GM23338 (cell line): ENCODE data around the gene MRTFA. TPM values are rescaled to one million over a fixed set of nuclear protein-coding genes. Genes with fewer than 3 reads are reported as not detected.

Source experiments
- ATAC-seq: fragments of 200-7000 bp; cut with Tn5 transposase; 3 replicates; pipeline ENCODE4 v1.9.1; 2020
- DNase-seq: peaks from one replicate; pipeline ENCODE4 v3.0.0-alpha.2; 2015; ENCODE audit warnings: low spot score
- H2AFZ ChIP-seq: fragments of 200-600 bp; sonication (generic); 2 replicates; pipeline ENCODE4 v1.8.0; 2016; ENCODE audit warnings: antibody characterized with exemption, mild to moderate bottlenecking, moderate library complexity
- H3F3A ChIP-seq: fragments of 200-600 bp; sonication (generic); replicated peaks from 2 replicates; pipeline ENCODE4 v1.8.0; 2017; ENCODE audit warnings: antibody characterized with exemption, mixed run types, low read depth
- H3K27ac ChIP-seq: fragments of 200-600 bp; sonication (generic); 2 replicates; pipeline ENCODE4 v1.6.1; 2016; ENCODE audit warnings: low read depth
- H3K27me3 ChIP-seq: fragments of 200-600 bp; sonication (generic); 2 replicates; pipeline ENCODE4 v1.8.0; 2016; ENCODE audit warnings: mild to moderate bottlenecking, mixed run types, moderate library complexity; ENCODE audit not compliant: insufficient read depth
- H3K36me3 ChIP-seq: fragments of 200-600 bp; sonication (generic); 2 replicates; pipeline ENCODE4 v1.8.0; 2016; ENCODE audit warnings: mild to moderate bottlenecking; ENCODE audit not compliant: insufficient read depth
- H3K4me1 ChIP-seq: fragments of 200-600 bp; sonication (generic); 2 replicates; pipeline ENCODE4 v1.8.0; 2016; ENCODE audit warnings: mild to moderate bottlenecking, moderate library complexity; ENCODE audit not compliant: insufficient read depth
- H3K4me2 ChIP-seq: fragments of 200-600 bp; sonication (generic); 2 replicates; pipeline ENCODE4 v1.7.1; 2017; ENCODE audit warnings: mixed run types
- H3K4me3 ChIP-seq: fragments of 200-600 bp; sonication (generic); 2 replicates; pipeline ENCODE4 v1.6.1; 2016; ENCODE audit warnings: mixed run types
- H3K79me2 ChIP-seq: fragments of 200-600 bp; sonication (generic); replicated peaks from 2 replicates; pipeline ENCODE4 v1.8.0; 2017; ENCODE audit warnings: mild to moderate bottlenecking; ENCODE audit not compliant: insufficient read depth
- H3K9me2 ChIP-seq: fragments of 200-600 bp; sonication (generic); 2 replicates; pipeline ENCODE4 v1.8.0; 2017; ENCODE audit not compliant: insufficient read depth
- H4K20me1 ChIP-seq: fragments of 200-600 bp; sonication (generic); replicated peaks from 2 replicates; pipeline ENCODE4 v1.8.0; 2017; ENCODE audit warnings: mild to moderate bottlenecking; ENCODE audit not compliant: insufficient read depth
- H3K27ac Mint-ChIP-seq: 2 replicates; pipeline ENCODE4 v1.8.0; 2020; ENCODE audit warnings: inconsistent platforms, mild to moderate bottlenecking, moderate library complexity, mixed read lengths
- H3K27me3 Mint-ChIP-seq: 3 replicates; pipeline ENCODE4 v1.8.0; 2022; ENCODE audit warnings: low read depth, mild to moderate bottlenecking, moderate library complexity, mixed read lengths, inconsistent platforms; ENCODE audit not compliant: insufficient read depth, poor library complexity
- H3K36me3 Mint-ChIP-seq: 3 replicates; pipeline ENCODE4 v1.8.0; 2021; ENCODE audit warnings: low read depth, mild to moderate bottlenecking, inconsistent platforms, moderate library complexity, mixed read lengths
- H3K4me1 Mint-ChIP-seq: 3 replicates; pipeline ENCODE4 v1.8.0; 2020; ENCODE audit warnings: mild to moderate bottlenecking, inconsistent platforms, mixed read lengths
- H3K4me3 Mint-ChIP-seq: 3 replicates; pipeline ENCODE4 v1.8.0; 2021; ENCODE audit warnings: moderate library complexity, mild to moderate bottlenecking, inconsistent platforms, mixed read lengths
- H3K9me3 Mint-ChIP-seq: 3 replicates; pipeline ENCODE4 v1.8.0; 2020; ENCODE audit warnings: moderate library complexity, mild to moderate bottlenecking, inconsistent platforms, mixed read lengths
- CREB1 ChIP-seq: fragments of 250-450 bp; sonication (Bioruptor Pico); IDR thresholded peaks from 2 replicates; pipeline ENCODE4 v1.5.0; 2020; ENCODE audit warnings: low read depth, mild to moderate bottlenecking, moderate library complexity
- CTCF ChIP-seq, 2 experiments: fragments of 200-600 bp in 1 of 2; sonication (generic) in 1 of 2; conservative IDR thresholded peaks; 2 replicates each; pipeline versions ENCODE4 v1.5.1 to v1.6.1; 2016 to 2017; ENCODE audit warnings: antibody characterized with exemption in 2 of 2, low read depth in 2 of 2, mild to moderate bottlenecking in 2 of 2, moderate library complexity in 1 of 2
- ETS1 ChIP-seq: IDR thresholded peaks from 2 replicates; pipeline ENCODE4 v1.6.1; 2016; ENCODE audit warnings: antibody characterized with exemption
- EZH2 ChIP-seq: fragments of 200-600 bp; sonication (generic); IDR thresholded peaks from one replicate; pipeline ENCODE4 v1.8.0; 2017; ENCODE audit warnings: antibody characterized with exemption, mild to moderate bottlenecking, low read depth; ENCODE audit not compliant: unreplicated experiment
- EZH2phosphoT487 ChIP-seq: fragments of 200-600 bp; sonication (generic); IDR thresholded peaks from one replicate; pipeline ENCODE4 v1.8.1; 2018; ENCODE audit warnings: antibody characterized with exemption; ENCODE audit not compliant: unreplicated experiment
- JUNB ChIP-seq: IDR thresholded peaks from one replicate; pipeline ENCODE4 v1.6.1; 2016; ENCODE audit warnings: antibody characterized with exemption; ENCODE audit not compliant: unreplicated experiment
- NANOG ChIP-seq: IDR thresholded peaks from 2 replicates; pipeline ENCODE4 v1.6.1; 2016; ENCODE audit warnings: antibody characterized with exemption, borderline replicate concordance
- POLR2AphosphoS5 ChIP-seq: IDR thresholded peaks from 2 replicates; pipeline ENCODE4 v1.6.1; 2016; ENCODE audit warnings: antibody characterized with exemption, low read depth
- REST ChIP-seq: IDR thresholded peaks from one replicate; pipeline ENCODE4 v1.6.1; 2018; ENCODE audit warnings: antibody characterized with exemption; ENCODE audit not compliant: unreplicated experiment
- STAT1 ChIP-seq: IDR thresholded peaks from one replicate; pipeline ENCODE4 v1.6.1; 2016; ENCODE audit warnings: antibody characterized with exemption; ENCODE audit not compliant: unreplicated experiment
- ZNF114 ChIP-seq: fragments of 250-450 bp; sonication (Bioruptor Pico); IDR thresholded peaks from 2 replicates; pipeline ENCODE4 v1.5.0; 2020; ENCODE audit warnings: mild to moderate bottlenecking, moderate library complexity
- ZNF331 ChIP-seq: fragments of 250-450 bp; sonication (Bioruptor Pico); IDR thresholded peaks from 2 replicates; pipeline ENCODE4 v1.5.0; 2020; ENCODE audit warnings: low read depth, mild to moderate bottlenecking, moderate library complexity
- polyA plus RNA-seq: library from polyadenylated mRNA; unstranded; fragments of >200 nt; fragmentation: Nextera tagmentation; extraction: Ambion mirVana; gene quantifications from 2 replicates; pipeline ENCODE4 v1.2.1, GENCODE V29; 2016
- total RNA-seq: library from RNA; depleted of rRNA; stranded (reverse); fragments of >200 nt; shearing (Covaris generic); gene quantifications from 2 replicates; pipeline ENCODE4 v1.2.3, GENCODE V29; 2014
- TF ChIP-seq, protein P1 (sequence below): fragments of 250-450 bp; sonication (Bioruptor Pico); IDR thresholded peaks from 2 replicates; pipeline ENCODE4 v1.5.0; 2020; ENCODE audit warnings: mild to moderate bottlenecking, moderate library complexity

Gene MRTFA
- total and polyA plus RNA-seq, 2 experiments from 2014 or later = 18.1 to 92.4 TPM

GRCh38 chr22:40676644-40677043 lies 40.1 kb upstream of the MRTFA start:
- Histone ChIP-seq H3K4me2 (no peak overlapping the region), H2AFZ (no peak overlapping the region), H3K79me2 (no peaks in the 10 kb centered on the region), H3K27ac (no peak overlapping the region), H4K20me1 (no peaks in the 10 kb centered on the region), H3K4me1 (peaks cover 7% of the 10 kb centered on the region; the same call in 1 of the 2 replicates), H3K4me3 (no peak overlapping the region), H3F3A (peaks cover 1% of the 10 kb centered on the region; the same call in 1 of the 2 replicates), H3K9me2 (peaks cover 5% of the 10 kb centered on the region; the same call in 1 of the 2 replicates), H3K27me3 (no peaks in the 10 kb centered on the region), H3K36me3 (no peaks in the 10 kb centered on the region)
- peaks cover 3% of the 10 kb centered on the region for H3K36me3 Mint-ChIP-seq
- H3K4me1 Mint-ChIP-seq = peaks cover 32% of the 10 kb centered on the region
- peaks cover 30% of the 10 kb centered on the region for H3K27me3 Mint-ChIP-seq
- TF ChIP-seq ZNF114 (CRISPR knock-in tag) (no peak), ETS1 (no peak), POLR2AphosphoS5 (no peak), CTCF (conservative IDR thresholded peaks at IDR 0.05; ENCODE audit: low read depth in 2 of 2) (no peak), CREB1 (CRISPR knock-in tag) (no peak), EZH2phosphoT487 (no peak), STAT1 (no peak), REST (no peak), EZH2 (no peak), ZNF331 (CRISPR knock-in tag) (no peak), JUNB (no peak), NANOG (no peak)
- TF ChIP-seq, protein P1, sequence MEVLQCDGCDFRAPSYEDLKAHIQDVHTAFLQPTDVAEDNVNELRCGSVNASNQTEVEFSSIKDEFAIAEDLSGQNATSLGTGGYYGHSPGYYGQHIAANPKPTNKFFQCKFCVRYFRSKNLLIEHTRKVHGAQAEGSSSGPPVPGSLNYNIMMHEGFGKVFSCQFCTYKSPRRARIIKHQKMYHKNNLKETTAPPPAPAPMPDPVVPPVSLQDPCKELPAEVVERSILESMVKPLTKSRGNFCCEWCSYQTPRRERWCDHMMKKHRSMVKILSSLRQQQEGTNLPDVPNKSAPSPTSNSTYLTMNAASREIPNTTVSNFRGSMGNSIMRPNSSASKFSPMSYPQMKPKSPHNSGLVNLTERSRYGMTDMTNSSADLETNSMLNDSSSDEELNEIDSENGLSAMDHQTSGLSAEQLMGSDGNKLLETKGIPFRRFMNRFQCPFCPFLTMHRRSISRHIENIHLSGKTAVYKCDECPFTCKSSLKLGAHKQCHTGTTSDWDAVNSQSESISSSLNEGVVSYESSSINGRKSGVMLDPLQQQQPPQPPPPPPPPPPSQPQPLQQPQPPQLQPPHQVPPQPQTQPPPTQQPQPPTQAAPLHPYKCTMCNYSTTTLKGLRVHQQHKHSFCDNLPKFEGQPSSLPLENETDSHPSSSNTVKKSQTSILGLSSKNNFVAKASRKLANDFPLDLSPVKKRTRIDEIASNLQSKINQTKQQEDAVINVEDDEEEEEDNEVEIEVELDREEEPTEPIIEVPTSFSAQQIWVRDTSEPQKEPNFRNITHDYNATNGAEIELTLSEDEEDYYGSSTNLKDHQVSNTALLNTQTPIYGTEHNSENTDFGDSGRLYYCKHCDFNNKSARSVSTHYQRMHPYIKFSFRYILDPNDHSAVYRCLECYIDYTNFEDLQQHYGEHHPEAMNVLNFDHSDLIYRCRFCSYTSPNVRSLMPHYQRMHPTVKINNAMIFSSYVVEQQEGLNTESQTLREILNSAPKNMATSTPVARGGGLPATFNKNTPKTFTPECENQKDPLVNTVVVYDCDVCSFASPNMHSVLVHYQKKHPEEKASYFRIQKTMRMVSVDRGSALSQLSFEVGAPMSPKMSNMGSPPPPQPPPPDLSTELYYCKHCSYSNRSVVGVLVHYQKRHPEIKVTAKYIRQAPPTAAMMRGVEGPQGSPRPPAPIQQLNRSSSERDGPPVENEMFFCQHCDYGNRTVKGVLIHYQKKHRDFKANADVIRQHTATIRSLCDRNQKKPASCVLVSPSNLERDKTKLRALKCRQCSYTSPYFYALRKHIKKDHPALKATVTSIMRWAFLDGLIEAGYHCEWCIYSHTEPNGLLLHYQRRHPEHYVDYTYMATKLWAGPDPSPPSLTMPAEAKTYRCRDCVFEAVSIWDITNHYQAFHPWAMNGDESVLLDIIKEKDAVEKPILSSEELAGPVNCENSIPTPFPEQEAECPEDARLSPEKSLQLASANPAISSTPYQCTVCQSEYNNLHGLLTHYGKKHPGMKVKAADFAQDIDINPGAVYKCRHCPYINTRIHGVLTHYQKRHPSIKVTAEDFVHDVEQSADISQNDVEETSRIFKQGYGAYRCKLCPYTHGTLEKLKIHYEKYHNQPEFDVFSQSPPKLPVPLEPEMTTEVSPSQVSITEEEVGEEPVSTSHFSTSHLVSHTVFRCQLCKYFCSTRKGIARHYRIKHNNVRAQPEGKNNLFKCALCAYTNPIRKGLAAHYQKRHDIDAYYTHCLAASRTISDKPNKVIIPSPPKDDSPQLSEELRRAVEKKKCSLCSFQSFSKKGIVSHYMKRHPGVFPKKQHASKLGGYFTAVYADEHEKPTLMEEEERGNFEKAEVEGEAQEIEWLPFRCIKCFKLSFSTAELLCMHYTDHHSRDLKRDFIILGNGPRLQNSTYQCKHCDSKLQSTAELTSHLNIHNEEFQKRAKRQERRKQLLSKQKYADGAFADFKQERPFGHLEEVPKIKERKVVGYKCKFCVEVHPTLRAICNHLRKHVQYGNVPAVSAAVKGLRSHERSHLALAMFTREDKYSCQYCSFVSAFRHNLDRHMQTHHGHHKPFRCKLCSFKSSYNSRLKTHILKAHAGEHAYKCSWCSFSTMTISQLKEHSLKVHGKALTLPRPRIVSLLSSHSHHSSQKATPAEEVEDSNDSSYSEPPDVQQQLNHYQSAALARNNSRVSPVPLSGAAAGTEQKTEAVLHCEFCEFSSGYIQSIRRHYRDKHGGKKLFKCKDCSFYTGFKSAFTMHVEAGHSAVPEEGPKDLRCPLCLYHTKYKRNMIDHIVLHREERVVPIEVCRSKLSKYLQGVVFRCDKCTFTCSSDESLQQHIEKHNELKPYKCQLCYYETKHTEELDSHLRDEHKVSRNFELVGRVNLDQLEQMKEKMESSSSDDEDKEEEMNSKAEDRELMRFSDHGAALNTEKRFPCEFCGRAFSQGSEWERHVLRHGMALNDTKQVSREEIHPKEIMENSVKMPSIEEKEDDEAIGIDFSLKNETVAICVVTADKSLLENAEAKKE (CRISPR knock-in tag) = no peak
- H3K9me3 Mint-ChIP-seq = no peaks in the 10 kb centered on the region
- no peak overlapping the region for H3K27ac Mint-ChIP-seq
- no peak for ATAC-seq
- DNase-seq = no peak
- H3K4me3 Mint-ChIP-seq = no peak overlapping the region
